OCI-LY7 (cell line): ENCODE results near the gene RGS19.

ENCODE experiments used
- CTCF ChIP-seq: fragments of 200-600 bp; sonication (generic); conservative IDR thresholded peaks from 2 replicates; pipeline ENCODE4 v1.5.1; 2014; ENCODE audit warnings: mild to moderate bottlenecking, antibody characterized with exemption, low read length, moderate library complexity, mixed read lengths
- EZH2phosphoT487 ChIP-seq: fragments of 200-600 bp; sonication (generic); IDR thresholded peaks from 2 replicates; pipeline ENCODE4 v1.6.1; 2018; ENCODE audit warnings: low read depth, borderline replicate concordance, mild to moderate bottlenecking, mixed run types, antibody characterized with exemption, low read length, moderate library complexity, mixed read lengths

- TF ChIP-seq EZH2phosphoT487 (no peak), CTCF (no peak)
Observed at GRCh38 chr20:64044484-64045247, 34.7 kb downstream of the RGS19 start.
